NCI-H1417 treated with DMSO at 0.1 percent for 48 hours (cell line): ENCODE results near the gene ANK2.
"Not testable (repeated sequence)": the region's sequence is repeated elsewhere in the genome, so short reads cannot be mapped to it uniquely, and the experiment has no call there.

Experiments used
- DNase-seq: peaks from one replicate; lab custom pipeline; 2025; lab: John Stamatoyannopoulos, UW

The ANK2 gene

GRCh38 chr4:113148925-113149324, 99.5 kb downstream of the ANK2 start:
- no peak for DNase-seq

- DNase-seq = no peak
Measured at GRCh38 chr4:113153529-113154101, 104.2 kb downstream of the ANK2 start.

GRCh38 chr4:113154281-113154680, 104.8 kb downstream of the ANK2 start:
- no peak for DNase-seq

GRCh38 chr4:113157086-113157857, 107.8 kb downstream of the ANK2 start:
- DNase-seq = no peak

DNA sequence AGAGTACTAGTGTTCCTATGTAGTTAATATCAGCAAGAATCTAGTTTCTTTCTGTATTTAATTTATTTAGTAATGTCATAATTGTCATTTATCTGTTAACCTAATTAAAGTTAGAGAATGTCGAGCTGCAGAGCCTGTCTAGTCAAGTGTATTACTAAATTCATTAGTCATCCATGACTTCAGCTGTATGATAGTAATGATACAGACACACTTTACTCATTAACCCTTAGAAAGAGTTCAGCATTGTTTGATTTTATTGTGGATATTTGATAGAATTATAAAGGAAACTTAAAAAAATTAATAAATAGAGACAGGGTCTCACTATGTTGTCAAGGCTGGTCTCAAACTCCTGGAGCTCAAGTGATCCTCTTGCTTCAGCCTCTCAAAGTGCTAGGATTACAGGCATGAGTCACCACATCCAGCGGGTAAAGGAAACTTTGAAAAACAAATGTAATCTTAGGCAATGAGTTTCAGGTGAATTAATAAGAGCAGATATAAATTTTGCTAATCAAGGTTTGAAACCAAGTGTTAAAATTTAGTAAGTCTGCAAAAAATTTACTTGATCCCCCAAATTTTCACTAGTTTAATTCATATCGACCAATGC, 110.6 kb downstream of the ANK2 start:
- DNase-seq = no peak

DNA sequence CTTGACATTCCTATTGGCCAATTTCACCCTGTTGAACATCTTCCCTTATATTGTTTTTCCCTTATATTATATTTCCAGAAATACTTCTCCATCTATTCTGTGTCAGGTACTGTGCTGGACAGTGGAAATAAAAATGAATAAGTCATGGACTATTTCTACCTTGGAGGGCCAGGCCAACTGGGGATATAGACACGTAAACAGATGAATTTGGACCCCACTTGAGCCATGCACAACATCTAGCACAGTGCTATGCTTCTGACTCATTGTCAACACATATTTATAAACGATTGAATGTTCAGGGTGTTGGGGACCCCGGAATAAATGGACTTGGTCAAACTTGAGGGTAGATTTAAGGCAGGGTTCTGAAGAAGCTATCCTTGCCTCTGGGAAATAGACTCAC, 111.1 kb downstream of the ANK2 start:
- DNase-seq = no peak

DNA sequence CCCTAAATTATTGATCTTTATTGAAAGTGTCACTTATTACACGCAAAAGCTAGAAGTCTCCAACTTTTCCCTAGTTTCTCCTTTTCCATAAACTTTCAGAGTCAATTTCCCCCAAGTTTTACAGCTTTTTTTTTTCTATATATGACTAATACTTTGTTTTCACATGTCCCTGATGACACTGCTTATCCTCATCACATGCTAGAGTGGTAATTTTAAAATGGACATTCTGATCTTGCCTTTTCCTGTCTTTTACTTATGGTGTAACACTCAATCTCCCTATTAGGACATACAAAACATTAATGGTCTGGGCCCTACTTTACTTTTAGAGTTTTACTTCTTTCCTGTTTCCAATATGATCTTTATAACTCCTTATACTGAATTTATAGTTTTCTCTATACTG, 112.6 kb downstream of the ANK2 start:
- DNase-seq = no peak

- DNase-seq = no peak
Measured at GRCh38 chr4:113169368-113169767, 119.9 kb downstream of the ANK2 start.

DNA sequence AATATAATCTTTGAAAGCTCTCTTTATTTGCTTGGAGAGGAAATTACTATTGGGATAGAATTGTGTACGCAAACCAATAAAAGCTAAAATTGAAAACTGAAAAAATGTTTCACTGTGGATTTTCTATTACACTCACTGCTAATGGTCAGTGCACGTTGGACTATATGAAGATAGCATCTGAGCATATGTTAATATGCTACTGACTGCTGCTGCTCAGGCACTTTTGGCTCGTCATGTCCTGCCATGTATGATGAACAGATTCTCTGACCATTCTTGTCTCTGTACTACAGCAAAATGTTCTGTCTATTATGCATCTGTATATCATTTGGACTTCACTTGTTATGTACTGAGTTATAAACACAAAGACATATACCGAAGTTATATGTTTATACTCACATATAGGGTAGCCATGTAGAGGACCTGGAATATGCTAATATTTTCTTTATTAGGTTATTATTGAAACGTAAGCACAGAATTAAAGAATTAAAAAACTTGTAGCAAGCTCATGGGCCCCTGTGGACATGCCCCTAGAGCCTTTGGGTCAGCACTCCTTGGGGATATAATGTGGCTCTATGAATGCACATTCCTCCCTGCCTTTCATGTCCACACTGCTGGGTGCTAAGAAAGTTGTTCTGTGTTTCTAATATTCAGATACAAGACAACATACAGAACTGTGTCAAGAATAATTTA, 120.8 kb downstream of the ANK2 start:
- DNase-seq = no peak

DNA sequence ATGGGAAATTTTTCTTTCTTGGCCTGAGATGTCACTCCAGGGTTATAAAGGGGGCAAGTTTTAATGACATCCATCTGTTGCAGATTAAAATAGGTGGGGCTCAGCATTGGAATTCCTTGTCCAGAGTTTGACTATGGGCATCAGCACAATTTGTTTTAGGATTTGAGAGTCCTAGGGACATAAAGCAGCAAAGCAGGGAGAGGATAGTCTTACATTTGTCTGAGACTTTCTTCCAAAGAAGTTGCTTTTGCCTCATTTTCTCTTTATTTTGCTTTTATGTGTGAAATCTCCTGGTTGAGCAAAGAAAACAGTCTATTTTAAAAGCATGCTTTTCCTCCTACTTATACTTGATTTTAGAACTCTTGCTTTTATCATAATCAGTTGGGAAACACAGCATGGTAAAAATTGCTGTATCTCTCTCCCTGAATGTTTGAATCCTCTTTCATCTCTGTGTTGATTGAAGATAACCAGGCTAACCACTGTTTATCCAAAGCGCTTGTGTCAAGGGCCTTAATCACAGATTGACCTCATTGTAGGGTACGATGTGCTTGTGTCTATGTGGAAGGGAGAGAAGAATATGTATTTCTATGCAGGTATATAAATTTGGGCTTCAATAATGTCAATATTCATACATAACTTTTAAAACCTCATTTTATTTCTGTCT, 121.5 kb downstream of the ANK2 start:
- no peak for DNase-seq

- no peak for DNase-seq
Measured at GRCh38 chr4:113173126-113173792, 123.8 kb downstream of the ANK2 start.

DNA sequence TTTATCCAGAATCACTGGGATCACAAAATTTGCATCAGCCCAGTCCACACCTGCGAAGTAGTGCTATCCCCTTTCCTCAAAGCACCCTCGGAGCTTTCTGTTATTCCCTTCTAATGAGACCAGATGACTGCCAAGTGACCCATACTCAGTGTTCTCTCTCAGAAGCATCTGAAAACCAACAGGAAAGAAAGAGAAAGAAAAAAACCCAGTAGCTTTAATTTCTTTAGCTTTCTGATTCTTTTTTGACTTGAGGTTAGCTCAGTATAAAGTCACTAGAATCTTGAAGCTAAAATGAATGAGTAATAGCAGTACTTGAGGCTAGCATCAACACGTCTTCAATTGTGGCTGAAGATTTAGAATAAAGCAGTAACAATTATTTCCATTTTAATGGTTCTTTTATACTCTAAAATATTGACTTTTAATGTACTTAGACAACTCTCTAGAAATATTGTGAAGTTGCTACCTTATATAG, 124.4 kb downstream of the ANK2 start:
- DNase-seq = no peak

DNA sequence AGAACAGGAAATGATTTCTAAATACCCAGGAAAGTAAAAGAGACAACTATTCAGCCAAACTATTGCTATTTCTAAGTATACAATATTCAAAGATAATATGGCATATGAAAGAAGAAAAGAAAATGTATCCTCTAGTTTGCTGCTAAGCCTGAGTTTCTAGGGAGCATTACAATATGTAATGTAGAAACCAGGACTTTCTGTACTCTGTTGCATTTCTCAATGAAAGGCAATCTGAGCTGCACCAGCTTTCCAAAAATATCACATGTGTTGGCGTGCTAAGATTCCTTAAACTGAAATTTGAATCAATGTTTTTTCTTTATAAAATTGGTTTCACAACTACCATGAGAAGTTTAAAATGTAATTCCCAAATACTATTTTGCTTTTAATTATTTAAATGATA, 129.6 kb downstream of the ANK2 start:
- DNase-seq = no peak

GRCh38 chr4:113179996-113180395, 130.5 kb downstream of the ANK2 start:
- no peak for DNase-seq

DNA sequence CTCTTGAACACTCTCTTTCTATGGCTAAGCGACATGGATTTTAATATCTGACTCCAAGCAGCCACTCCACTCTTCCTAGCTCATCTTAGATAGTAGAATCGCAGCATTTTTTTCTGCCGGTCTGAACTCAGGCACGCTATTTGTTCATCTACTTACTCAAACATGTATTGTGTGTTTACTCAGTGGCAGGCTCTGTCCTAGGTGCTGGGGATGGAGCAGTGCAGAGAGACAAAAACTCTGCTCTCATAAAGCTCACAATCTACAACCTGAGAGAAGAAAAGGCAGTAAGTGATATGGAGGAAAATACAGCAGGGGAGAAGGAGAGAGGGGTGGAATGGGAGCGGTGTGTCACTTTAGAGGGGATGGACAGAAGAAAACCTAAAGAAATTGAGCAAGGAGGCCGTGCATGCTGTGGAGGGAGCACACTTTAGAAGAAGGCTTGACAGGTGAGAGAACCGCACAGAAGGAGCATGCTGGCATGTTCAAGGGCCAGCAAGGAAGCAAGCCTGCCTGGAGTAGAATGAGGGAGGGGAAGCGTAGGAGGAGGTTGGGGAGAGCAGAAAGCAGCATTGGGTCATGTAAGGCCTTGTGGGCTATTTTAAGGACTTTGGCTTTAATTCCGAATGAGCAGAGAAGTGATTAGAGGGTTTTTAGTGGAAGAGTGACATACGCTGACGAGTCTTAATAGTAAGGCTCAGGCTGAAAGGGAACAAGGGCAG, 132.0 kb downstream of the ANK2 start:
- DNase-seq = no peak

- DNase-seq = no peak
Measured at GRCh38 chr4:113183032-113183605, 133.7 kb downstream of the ANK2 start.

- DNase-seq = not testable (repeated sequence)
Measured at GRCh38 chr4:113186220-113186619, 136.8 kb downstream of the ANK2 start.

DNA sequence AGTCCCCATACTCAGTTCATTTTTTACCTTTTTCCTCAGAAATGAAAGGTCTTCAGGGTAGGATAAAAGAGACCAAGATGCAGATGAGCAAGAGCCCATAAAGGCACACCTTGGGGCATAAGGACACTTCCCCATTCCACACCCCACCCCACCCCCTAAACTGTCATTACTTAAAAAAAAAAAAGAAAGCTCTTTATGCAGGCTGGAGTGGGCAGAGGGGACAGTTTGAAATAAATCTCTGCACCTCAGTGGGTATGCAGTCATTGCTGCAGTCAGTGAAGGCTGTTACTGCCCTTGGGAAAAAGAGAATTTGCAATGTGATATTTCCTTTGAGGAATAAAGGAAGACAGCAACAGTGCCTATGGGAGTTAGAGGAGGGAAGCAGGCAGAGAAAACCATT, 137.5 kb downstream of the ANK2 start:
- DNase-seq = no peak

GRCh38 chr4:113187358-113187757, 137.9 kb downstream of the ANK2 start:
- DNase-seq = no peak

- no peak for DNase-seq
Measured at GRCh38 chr4:113189546-113189945, 140.1 kb downstream of the ANK2 start.

GRCh38 chr4:113209153-113209552, 159.7 kb downstream of the ANK2 start:
- no peak for DNase-seq
